ENCODE measurements around the gene TRUB2. TPM values are rescaled to one million over a fixed set of nuclear protein-coding genes. Genes with fewer than 3 reads are reported as not detected.

Gene TRUB2
- total RNA-seq, 2 experiments from 2014 or later = 43.5 to 45.4 TPM

DNA sequence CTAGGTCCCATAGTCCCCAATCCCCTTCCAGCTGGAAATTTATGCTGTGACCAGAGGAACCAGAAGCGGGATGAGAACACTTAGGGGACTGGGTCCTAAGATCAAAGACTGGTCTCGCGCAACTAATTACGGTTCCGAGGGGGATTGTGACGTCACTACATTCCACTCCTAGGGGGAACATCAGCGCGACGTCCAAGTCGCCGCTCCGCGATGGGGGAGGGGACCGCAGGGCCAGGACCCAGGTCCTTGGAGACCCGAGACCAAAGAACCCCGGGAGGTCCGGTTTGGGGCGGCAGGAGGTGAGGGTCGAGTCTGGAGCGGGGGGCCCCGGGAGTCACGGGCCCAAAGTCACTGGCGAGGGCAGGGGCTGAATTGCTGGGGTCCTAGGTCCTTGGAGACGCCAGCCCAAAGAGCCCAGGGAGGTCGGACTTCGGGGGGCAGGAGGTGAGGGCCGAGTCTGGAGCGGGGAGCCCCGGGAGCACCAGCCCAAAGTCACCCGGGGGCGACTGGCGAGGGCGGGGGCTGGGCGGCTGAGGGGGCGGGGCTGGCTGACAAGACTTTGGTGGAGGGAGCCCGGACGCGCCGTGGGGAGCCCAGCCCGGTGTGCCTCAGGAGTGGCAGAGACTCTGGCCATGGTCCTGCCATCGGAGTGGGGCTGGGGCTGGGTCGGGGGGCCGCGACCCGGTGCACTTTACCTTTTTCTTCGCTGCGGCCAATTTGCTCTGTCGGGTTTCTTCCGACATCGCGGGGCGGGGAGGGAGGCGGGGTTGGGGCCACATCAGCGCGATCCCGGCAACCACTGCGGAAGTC lies 46.8 kb downstream of the TRUB2 start, which contains the start of gene GOLGA2:
GOLGA2 (minus strand) TSS at position 810 of the 810 bp plus-strand sequence; CDS start at position 779, 31 bp downstream.
- no peak for DNase-seq
- H3K27ac Mint-ChIP-seq = peak within 1 kb of the TSS; percentile 89
- H3K4me3 Mint-ChIP-seq = peak within 1 kb of the TSS; percentile 95
- peaks cover 30% of the 10 kb centered on the region for H3K4me1 Mint-ChIP-seq
- H3K36me3 Mint-ChIP-seq = peaks cover 7% of the 10 kb centered on the region
- no peaks in the 10 kb centered on the region for H3K9me3 Mint-ChIP-seq
- H3K27me3 Mint-ChIP-seq = no peaks in the 10 kb centered on the region

DNA sequence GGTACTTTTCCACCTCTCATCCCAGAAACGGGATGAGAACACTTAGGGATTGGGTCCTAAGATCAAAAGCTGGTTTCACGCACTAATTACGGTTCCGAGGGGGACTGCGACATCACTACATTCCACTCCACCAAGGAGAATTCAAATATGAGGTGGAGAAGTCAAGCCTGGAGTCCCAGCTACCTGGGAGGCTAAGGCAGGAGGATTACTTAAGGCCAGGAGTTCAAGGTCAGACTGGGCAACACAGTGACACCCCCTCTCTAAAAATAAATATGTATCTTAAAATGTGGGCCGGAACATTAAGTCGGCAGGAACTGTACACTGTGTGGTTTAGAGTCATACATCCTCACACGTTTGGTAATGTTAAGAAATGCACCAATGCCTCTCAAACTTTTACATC lies 48.0 kb downstream of the TRUB2 start:
- DNase-seq = no peak
- Mint-ChIP-seq H3K9me3 (no peaks in the 10 kb centered on the region), H3K27ac (no peak overlapping the region), H3K4me1 (peaks cover 30% of the 10 kb centered on the region), H3K4me3 (peak overlapping the region; percentile 95), H3K36me3 (peaks cover 7% of the 10 kb centered on the region), H3K27me3 (no peaks in the 10 kb centered on the region)

DNA sequence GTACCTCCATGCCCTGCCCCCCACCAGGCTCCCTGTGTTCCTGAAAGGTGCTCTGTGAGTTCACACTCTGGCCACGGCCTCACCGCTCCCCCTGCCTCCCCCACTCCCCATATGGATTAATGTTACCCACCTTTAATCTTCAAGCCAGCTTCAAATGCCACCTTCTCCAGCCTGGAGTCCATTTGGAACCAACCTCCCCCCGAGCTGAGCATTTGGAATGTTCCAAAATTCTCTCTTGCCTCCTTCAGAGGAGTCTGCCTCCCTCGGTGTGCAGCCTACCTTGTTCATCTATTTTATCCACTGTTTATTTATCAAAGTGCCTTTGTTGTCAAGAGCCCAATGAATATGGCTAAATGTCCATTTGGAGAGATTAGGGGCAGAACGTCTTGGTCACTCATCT lies 50.7 kb downstream of the TRUB2 start:
- Mint-ChIP-seq H3K27ac (no peak overlapping the region), H3K4me3 (no peak overlapping the region), H3K4me1 (peaks cover 22% of the 10 kb centered on the region), H3K27me3 (no peaks in the 10 kb centered on the region), H3K36me3 (peaks cover 7% of the 10 kb centered on the region), H3K9me3 (no peaks in the 10 kb centered on the region)
- no peak for DNase-seq

DNA sequence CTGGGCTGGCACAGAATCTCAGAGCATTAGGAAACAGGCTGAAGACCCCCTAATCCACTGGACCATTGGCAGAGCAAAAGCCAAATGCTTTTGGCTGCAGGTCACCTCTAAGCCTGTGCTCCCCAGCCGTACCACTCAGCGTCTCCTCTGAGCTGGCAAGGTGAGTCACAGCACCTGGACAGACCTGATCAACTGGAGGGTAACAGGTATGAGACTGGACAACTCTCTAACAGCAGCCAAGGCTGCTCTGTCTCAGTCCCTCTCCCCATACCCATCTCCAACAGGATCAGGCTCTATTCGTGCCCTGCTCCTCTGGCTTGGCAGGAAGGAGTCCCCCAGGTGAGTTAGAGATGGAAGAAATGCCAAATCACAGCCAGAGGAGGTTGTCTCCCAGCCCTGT lies 51.1 kb downstream of the TRUB2 start:
- Mint-ChIP-seq H3K4me1 (peaks cover 20% of the 10 kb centered on the region), H3K27ac (no peak overlapping the region), H3K9me3 (no peaks in the 10 kb centered on the region), H3K27me3 (no peaks in the 10 kb centered on the region), H3K36me3 (peaks cover 5% of the 10 kb centered on the region), H3K4me3 (no peak overlapping the region)
- DNase-seq = no peak

DNA sequence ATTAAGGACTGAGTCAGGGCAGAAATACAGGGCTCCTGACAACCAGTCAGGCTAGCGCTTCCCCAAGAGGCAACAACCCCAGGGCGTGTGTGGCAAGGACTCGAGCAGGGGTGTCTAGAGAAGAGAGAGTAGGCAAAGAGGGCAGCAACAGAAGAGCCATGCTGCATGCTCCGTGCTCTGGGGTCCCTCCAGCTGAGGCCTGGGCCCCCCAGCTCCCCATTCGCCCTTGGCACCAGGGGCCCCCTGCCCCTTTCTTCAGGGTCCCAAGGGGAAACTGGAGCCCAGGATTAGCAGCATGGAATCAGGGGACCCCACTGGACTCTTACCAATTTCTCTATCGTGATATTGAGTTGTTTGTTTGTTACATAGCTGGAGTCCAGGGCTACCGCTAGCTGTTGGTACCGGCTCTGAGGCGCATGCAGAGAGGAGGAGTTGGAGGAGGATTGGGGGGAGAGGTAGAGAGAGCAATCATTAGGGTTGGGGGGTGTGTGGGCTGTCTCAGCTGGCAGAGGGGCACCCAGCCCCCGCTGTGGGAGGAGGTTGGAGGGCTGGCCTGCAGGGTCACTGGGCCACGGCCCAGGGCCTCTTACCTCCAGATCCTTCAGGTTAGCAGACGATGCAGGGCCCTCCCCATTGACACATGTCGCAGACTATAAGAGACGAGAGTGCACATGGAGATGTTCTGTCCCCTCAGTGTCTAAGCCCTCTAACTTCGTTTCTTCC lies 55.2 kb downstream of the TRUB2 start:
- H3K27ac Mint-ChIP-seq = no peak overlapping the region
- H3K9me3 Mint-ChIP-seq = no peaks in the 10 kb centered on the region
- no peak for DNase-seq

DNA sequence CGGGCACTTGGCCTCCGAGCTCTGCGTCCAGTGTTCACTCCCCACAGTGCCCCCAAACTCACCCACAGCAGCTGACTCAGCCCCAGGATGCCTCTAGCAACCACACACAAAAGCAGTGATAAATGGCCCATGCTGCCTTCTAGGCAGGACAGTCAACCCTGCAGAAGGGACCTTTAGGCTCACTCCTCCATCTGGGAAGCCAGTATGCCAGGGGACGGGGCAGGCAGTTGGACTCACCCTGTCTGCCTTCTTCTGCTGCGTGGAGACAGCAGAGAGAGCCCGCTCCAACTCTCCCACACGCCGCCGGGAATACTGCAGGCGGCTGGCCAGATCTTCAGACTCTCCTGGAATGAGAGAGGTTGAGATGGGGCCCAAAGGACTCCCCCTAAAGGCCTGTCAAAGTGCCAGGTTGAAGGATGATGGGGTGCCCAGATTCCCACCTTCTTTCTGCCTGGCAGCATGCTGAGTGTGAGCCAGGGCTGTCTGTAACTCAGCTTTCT lies 56.8 kb downstream of the TRUB2 start:
- H3K4me1 Mint-ChIP-seq = no peaks in the 10 kb centered on the region
- H3K27me3 Mint-ChIP-seq = no peaks in the 10 kb centered on the region
- no peak overlapping the region for H3K4me3 Mint-ChIP-seq
- no peak overlapping the region for H3K27ac Mint-ChIP-seq
- H3K36me3 Mint-ChIP-seq = peaks cover 8% of the 10 kb centered on the region
- H3K9me3 Mint-ChIP-seq = no peaks in the 10 kb centered on the region
- no peak for DNase-seq

More for the DNA sequence above, 55.2 kb downstream of the TRUB2 start:
- Mint-ChIP-seq H3K4me3 (no peak overlapping the region), H3K4me1 (no peaks in the 10 kb centered on the region), H3K36me3 (peaks cover 2% of the 10 kb centered on the region), H3K27me3 (no peaks in the 10 kb centered on the region)

DNA sequence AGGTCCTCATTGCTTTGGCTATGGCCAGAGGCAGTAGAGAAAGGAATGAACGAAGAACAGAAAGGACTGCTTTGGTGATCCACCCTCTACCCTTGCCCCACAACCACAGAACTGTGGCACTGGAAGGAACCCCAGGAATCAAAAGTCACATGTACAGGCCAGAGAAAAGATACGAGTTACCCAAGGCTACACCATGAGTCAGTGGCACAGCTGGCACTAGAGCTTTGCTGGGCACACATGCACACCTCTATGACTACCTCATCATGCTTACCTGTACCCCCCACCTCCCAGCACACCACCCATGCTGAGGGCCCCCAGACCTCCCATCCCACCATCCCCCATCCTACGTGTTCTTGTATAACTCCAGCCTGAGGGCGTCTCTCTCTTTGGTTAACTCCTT lies 59.6 kb downstream of the TRUB2 start:
- Mint-ChIP-seq H3K4me1 (no peaks in the 10 kb centered on the region), H3K4me3 (no peak overlapping the region), H3K27ac (no peak overlapping the region), H3K27me3 (no peaks in the 10 kb centered on the region), H3K9me3 (no peaks in the 10 kb centered on the region), H3K36me3 (peaks cover 12% of the 10 kb centered on the region)
- DNase-seq = no peak

DNA sequence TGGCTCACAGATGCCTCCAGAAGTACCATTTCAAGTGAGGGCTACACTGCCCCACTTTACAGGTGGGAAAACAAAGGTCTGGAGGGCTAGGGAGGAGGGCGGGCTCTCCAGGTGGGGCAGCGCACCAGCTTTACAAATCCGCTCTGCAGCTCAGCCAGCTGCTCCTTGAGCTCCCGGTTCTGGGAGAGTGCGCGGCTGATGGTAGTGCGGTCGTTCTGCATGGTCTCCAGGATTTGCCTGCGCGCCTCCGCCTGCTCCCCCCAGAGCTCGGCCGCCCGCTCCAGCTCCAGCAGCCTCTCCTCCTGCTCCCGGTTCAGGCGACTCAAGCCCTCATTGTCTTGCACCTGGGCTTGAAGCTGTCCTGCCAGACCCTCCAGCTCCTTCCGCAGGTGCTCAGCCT lies 61.9 kb downstream of the TRUB2 start:
- Mint-ChIP-seq H3K36me3 (peaks cover 16% of the 10 kb centered on the region), H3K4me3 (no peak overlapping the region), H3K9me3 (no peaks in the 10 kb centered on the region), H3K27me3 (no peaks in the 10 kb centered on the region), H3K4me1 (no peaks in the 10 kb centered on the region), H3K27ac (no peak overlapping the region)
- no peak for DNase-seq

DNA sequence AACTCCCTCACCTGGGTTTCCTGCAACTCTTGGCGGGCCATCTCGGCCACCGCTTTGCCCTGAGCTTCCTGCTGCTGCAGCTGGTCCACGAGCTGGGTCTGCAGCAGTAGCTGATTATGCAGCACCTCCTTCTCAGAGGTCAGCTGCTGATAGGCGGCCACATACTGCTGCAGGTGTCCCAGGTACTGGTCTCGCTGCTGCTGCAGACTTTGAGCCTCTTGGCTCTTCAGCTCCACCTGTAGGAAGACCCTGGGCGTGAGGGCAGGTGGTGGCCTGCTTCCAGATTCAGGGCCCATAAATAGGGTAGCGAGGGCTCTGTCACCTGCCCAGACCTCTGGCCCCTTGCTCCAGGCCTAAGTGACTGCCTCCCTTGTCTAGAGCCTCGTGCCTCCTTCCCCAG lies 63.1 kb downstream of the TRUB2 start:
- no peak overlapping the region for H3K4me3 Mint-ChIP-seq
- peaks cover 16% of the 10 kb centered on the region for H3K36me3 Mint-ChIP-seq
- H3K27ac Mint-ChIP-seq = no peak overlapping the region
- H3K9me3 Mint-ChIP-seq = no peaks in the 10 kb centered on the region
- no peak for DNase-seq
- peaks cover 1% of the 10 kb centered on the region for H3K4me1 Mint-ChIP-seq
- H3K27me3 Mint-ChIP-seq = no peaks in the 10 kb centered on the region

DNA sequence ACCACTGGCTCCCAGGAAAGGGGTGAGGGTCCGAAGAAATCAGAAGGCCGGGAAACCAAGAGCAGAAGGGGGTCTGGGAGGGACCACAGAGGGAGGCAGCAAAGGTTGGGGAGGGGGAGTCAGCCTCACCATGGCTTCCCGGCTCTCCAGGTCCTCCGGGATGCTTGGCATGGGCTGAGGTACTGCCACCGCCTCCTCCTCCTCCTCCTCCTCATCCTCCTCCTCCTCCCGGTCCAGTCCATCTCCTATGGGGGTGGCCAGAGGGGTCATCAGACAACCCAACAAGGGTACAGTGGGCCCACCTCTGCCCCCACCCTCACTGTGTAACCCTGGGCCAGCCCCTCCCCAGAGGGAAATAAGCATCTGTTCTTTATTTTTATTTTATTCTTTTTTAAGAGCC lies 63.9 kb downstream of the TRUB2 start:
- Mint-ChIP-seq H3K9me3 (no peaks in the 10 kb centered on the region), H3K36me3 (peaks cover 16% of the 10 kb centered on the region), H3K4me1 (peaks cover 1% of the 10 kb centered on the region), H3K27me3 (no peaks in the 10 kb centered on the region), H3K27ac (no peak overlapping the region), H3K4me3 (no peak overlapping the region)
- no peak for DNase-seq

DNA sequence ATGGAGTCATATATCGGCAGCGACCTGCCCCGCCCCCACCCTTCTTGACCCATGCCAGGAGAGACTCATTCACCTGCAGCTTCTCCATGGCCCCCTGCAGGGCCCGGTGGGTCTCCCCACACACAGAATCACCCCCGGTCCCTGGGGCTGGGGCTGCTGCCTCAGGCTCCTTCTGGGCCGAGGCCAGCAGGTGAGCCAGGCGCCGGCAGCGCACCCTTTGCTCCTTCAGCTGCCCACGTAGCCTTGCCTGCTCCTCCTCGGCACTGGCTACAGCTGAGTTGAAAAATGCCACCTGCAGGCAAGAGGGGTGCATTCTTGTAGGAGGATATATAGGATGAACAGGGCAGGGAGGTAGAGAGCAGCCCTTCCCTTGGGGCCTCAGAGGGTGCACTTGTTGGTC lies 64.3 kb downstream of the TRUB2 start:
- Mint-ChIP-seq H3K9me3 (no peaks in the 10 kb centered on the region), H3K36me3 (peaks cover 16% of the 10 kb centered on the region), H3K4me3 (no peak overlapping the region), H3K4me1 (peaks cover 1% of the 10 kb centered on the region), H3K27ac (no peak overlapping the region), H3K27me3 (no peaks in the 10 kb centered on the region)
- DNase-seq = no peak

DNA sequence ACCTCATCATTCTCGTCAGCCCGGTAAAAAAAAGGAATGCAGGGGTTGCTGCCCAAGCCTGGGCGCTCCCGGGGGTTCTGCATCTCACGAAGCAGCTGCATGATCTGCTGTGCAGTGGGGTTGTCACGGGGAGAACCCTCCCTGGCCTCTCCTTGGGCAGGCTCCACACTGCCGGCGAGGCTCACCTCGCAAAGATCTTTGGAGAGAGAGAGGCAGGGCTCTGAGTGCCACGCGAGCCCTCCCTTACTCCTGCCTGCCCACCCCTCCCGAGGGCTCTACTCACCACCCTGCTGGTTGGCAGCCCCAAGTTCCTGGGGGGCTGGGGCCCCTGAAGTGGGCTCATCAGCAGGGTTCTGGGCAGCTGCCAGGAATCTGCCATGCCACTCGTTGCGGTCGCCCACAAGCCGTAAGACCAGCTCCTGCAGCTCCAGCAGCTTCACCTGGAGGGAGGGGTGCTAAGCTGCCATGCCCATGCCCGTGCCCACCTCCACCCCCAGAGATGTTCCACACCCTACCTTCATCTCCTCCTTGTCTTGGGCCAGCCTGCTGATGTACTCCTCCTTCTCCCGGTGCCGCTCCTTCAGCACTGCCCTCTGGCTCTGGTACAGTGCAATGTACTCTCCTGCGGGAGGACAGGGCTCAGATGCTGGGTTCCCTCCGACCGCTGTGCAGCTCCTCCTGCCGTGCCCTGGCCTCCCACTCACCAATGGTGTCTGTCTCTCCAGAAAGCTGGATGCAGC lies 65.0 kb downstream of the TRUB2 start:
- H3K4me1 Mint-ChIP-seq = peaks cover 1% of the 10 kb centered on the region
- H3K9me3 Mint-ChIP-seq = no peaks in the 10 kb centered on the region
- peaks cover 16% of the 10 kb centered on the region for H3K36me3 Mint-ChIP-seq
- H3K4me3 Mint-ChIP-seq = no peak overlapping the region
- H3K27ac Mint-ChIP-seq = no peak overlapping the region
- no peak for DNase-seq
- no peaks in the 10 kb centered on the region for H3K27me3 Mint-ChIP-seq

All from activated naive CD8-positive, alpha-beta T cell treated with anti-CD3 and anti-CD28 coated beads for 36 hours (primary cell).